HepG2 (cell line): ENCODE results near the gene MAN1C1. TPM values are rescaled to one million over a fixed set of nuclear protein-coding genes. Genes with fewer than 3 reads are reported as not detected.
A peak's percentile ranks its signal among the peaks of the same experiment; 100 is the strongest.

Experiments
- ATAC-seq: fragments of 200-7000 bp; cut with Tn5 transposase; 3 replicates; pipeline ENCODE4 v1.9.1; 2020; ENCODE audit warnings: mild to moderate bottlenecking, moderate library complexity
- BruUV-seq: library from RNA; stranded (reverse); fragments of 400-500 nt; replicated peaks from 2 replicates; lab custom pipeline; 2021; lab: Mats Ljungman, UMichigan
- CTCF ChIA-PET: fragments of 300-600 bp; formaldehyde crosslinking; extraction: SDS; loops from one replicate; lab custom pipeline; 2021; ENCODE audit warnings: low total read pairs, inconsistent platforms, low intra/inter-chr PET ratio; lab: Yijun Ruan, JAX
- POLR2A ChIA-PET: fragments of 350-600 bp; sonication (Branson Sonifier 250); formaldehyde crosslinking; loops from one replicate; lab custom pipeline; 2020; ENCODE audit warnings: antibody characterized with exemption, inconsistent platforms; lab: Yijun Ruan, JAX
- DNase-seq: peaks from one replicate; pipeline ENCODE4 v3.0.0-alpha.2; 2015; ENCODE audit warnings: low spot score
- FAIRE-seq: peaks from 3 replicates; lab custom pipeline; 2011; peaks lifted over from hg19 to GRCh38; lab: Jason Lieb, UNC
- H2AFZ ChIP-seq: one replicate; pipeline ENCODE4 v1.6.1; 2011; ENCODE audit warnings: low read length, inconsistent platforms
- H3K27ac ChIP-seq: fragments of 300-600 bp; 3 replicates; pipeline ENCODE4 v1.8.0; 2011; ENCODE audit warnings: mixed run types, mild to moderate bottlenecking, mixed read lengths, low read length, inconsistent platforms; ENCODE audit not compliant: insufficient read depth; ENCODE audit errors: extremely low read length
- H3K27me3 ChIP-seq, 2 experiments: fragments of 200-600 bp in 1 of 2; 2 replicates in 1 of 2; 3 replicates in 1 of 2; pipeline versions ENCODE4 v1.6.0 to v1.8.0; 2011; ENCODE audit warnings: low read length in 2 of 2, mild to moderate bottlenecking in 2 of 2, moderate library complexity in 2 of 2, inconsistent platforms in 1 of 2; ENCODE audit not compliant: insufficient read depth in 2 of 2, control insufficient read depth in 1 of 2
- H3K36me3 ChIP-seq, 2 experiments: fragments of 200-600 bp in 1 of 2; replicated peaks in 1 of 2; 2 replicates in 1 of 2; 3 replicates in 1 of 2; pipeline versions ENCODE4 v1.5.1 to v1.8.0; 2011; ENCODE audit warnings: low read length in 2 of 2, inconsistent platforms in 1 of 2; ENCODE audit not compliant: insufficient read depth in 2 of 2, control insufficient read depth in 1 of 2
- H3K4me1 ChIP-seq: 2 replicates; pipeline ENCODE4 v1.5.1; 2012; ENCODE audit warnings: low read length, inconsistent platforms; ENCODE audit not compliant: insufficient read depth
- H3K4me2 ChIP-seq: 2 replicates; pipeline ENCODE4 v1.6.0; 2011; ENCODE audit warnings: low read depth, low read length, inconsistent platforms
- H3K4me3 ChIP-seq, 3 experiments: fragments of 200-600 bp in 1 of 3; sonication (generic), shearing (Covaris generic) in 1 of 3; replicated peaks in 1 of 3; 2 replicates each; pipeline ENCODE4 v1.5.1; 2011 to 2016; ENCODE audit warnings: low read length in 3 of 3, inconsistent platforms in 2 of 3, low read depth in 2 of 3, mild to moderate bottlenecking in 2 of 3, control low read depth in 1 of 3, mixed read lengths in 1 of 3; ENCODE audit not compliant: insufficient read depth in 1 of 3
- H3K79me2 ChIP-seq: one replicate; pipeline ENCODE4 v1.6.1; 2011; ENCODE audit warnings: low read length, inconsistent platforms; ENCODE audit not compliant: insufficient read depth
- H3K9ac ChIP-seq: 2 replicates; pipeline ENCODE4 v1.6.0; 2011; ENCODE audit warnings: mild to moderate bottlenecking, low read depth, low read length, inconsistent platforms; ENCODE audit not compliant: insufficient read depth
- H3K9me3 ChIP-seq: 2 replicates; pipeline ENCODE4 v1.5.1; 2012; ENCODE audit warnings: mild to moderate bottlenecking, low read length
- H4K20me1 ChIP-seq: 2 replicates; pipeline ENCODE4 v1.6.0; 2011; ENCODE audit warnings: inconsistent platforms, mild to moderate bottlenecking, low read length, moderate library complexity; ENCODE audit not compliant: insufficient read depth
- AHR ChIP-seq: IDR thresholded peaks from 2 replicates; pipeline ENCODE4 v1.6.1; 2018; ENCODE audit warnings: missing genetic modification reagents, missing compliant biosample characterization
- MBNL3 ChIP-seq: fragments of 250-450 bp; sonication (Bioruptor Pico); conservative IDR thresholded peaks from 2 replicates; pipeline ENCODE4 v1.8.0; 2022; ENCODE audit warnings: mild to moderate bottlenecking, inconsistent platforms
- MXD3 ChIP-seq: IDR thresholded peaks from 2 replicates; pipeline ENCODE4 v1.6.1; 2016; ENCODE audit warnings: mild to moderate bottlenecking, missing biosample characterization, missing genetic modification reagents
- MXD4 ChIP-seq: IDR thresholded peaks from 2 replicates; pipeline ENCODE4 v1.6.1; 2016; ENCODE audit warnings: mild to moderate bottlenecking, missing biosample characterization, missing genetic modification reagents
- PHF21A ChIP-seq: sonication (generic); formaldehyde crosslinking; IDR thresholded peaks from 2 replicates; pipeline ENCODE4 v1.5.0; 2020; ENCODE audit warnings: mild to moderate bottlenecking, missing genetic modification reagents
- POLR2G ChIP-seq: fragments of 200-400 bp; formaldehyde crosslinking; IDR thresholded peaks from 2 replicates; pipeline ENCODE4 v1.6.1; 2018; ENCODE audit warnings: mild to moderate bottlenecking, low read depth, low read length, moderate library complexity
- RAD21 ChIP-seq: fragments of 450-650 bp; formaldehyde crosslinking; IDR thresholded peaks from 2 replicates; pipeline ENCODE4 v1.5.0; 2020; ENCODE audit warnings: mild to moderate bottlenecking
- THAP7 ChIP-seq: sonication (generic); formaldehyde crosslinking; IDR thresholded peaks from 2 replicates; pipeline ENCODE4 v1.8.1; 2023; ENCODE audit warnings: mild to moderate bottlenecking, missing genetic modification reagents
- ZBTB34 ChIP-seq: sonication (generic); formaldehyde crosslinking; IDR thresholded peaks from 2 replicates; pipeline ENCODE4 v1.8.0; 2022; ENCODE audit warnings: mild to moderate bottlenecking, missing genetic modification reagents
- ZBTB39 ChIP-seq: sonication (generic); formaldehyde crosslinking; IDR thresholded peaks from 2 replicates; pipeline ENCODE4 v1.5.0; 2020; ENCODE audit warnings: missing genetic modification reagents
- ZNF224 ChIP-seq: sonication (generic); formaldehyde crosslinking; IDR thresholded peaks from 2 replicates; pipeline ENCODE4 v1.5.0; 2020; ENCODE audit warnings: mild to moderate bottlenecking, missing genetic modification reagents
- ZNF703 ChIP-seq: sonication (generic); formaldehyde crosslinking; IDR thresholded peaks from 2 replicates; pipeline ENCODE4 v1.5.1; 2020; ENCODE audit warnings: missing genetic modification reagents, mild to moderate bottlenecking, moderate library complexity, borderline replicate concordance
- ZNF75D ChIP-seq: sonication (generic); formaldehyde crosslinking; IDR thresholded peaks from 2 replicates; pipeline ENCODE4 v1.8.1; 2023; ENCODE audit warnings: missing genetic modification reagents, mild to moderate bottlenecking, borderline replicate concordance
- ZNF883 ChIP-seq: sonication (generic); formaldehyde crosslinking; IDR thresholded peaks from 2 replicates; pipeline ENCODE4 v1.5.1; 2020; ENCODE audit warnings: mild to moderate bottlenecking, missing genetic modification reagents; ENCODE audit errors: not compliant biosample characterization
- WGBS: methylation state at CpG from one replicate; pipeline ENCODE4 v1.1.6; 2017; ENCODE audit warnings: low lambda C conversion rate; 5-methylcytosine and 5-hydroxymethylcytosine counted together
- in situ Hi-C: cut with HindIII; loops from 2 replicates; pipeline ENCODE4 v1.10.0; 2017; ENCODE audit warnings: low pct_unique_long_range_greater_than_20kb; ENCODE audit not compliant: extremely low pct_ligation_motif_present
- intact Hi-C: fragments of 100-400 bp; cut with micrococcal nuclease; formaldehyde crosslinking; loops from one replicate; pipeline ENCODE4 v1.10.0; 2022; ENCODE audit not compliant: unreplicated experiment
- polyA plus RNA-seq, 8 experiments: library from polyadenylated mRNA; depleted of rRNA in 3 of 8; stranded (reverse) in 7 of 8; unstranded in 1 of 8; fragments of >200 nt; fragmentation: Illumina TruSeq in 4 of 8; extraction: Trizol in 4 of 8; gene quantifications; 2 replicates each; pipeline versions ENCODE4 v1.2.1 to v1.2.3, GENCODE V29; 2011 to 2016; ENCODE audit warnings: low read depth in 4 of 8, missing spikeins in 1 of 8, mixed read lengths in 1 of 8; ENCODE audit not compliant: insufficient read depth in 1 of 8
- total RNA-seq, 5 experiments: library from RNA; depleted of rRNA; stranded (reverse); fragments of >200 nt; fragmentation: Illumina TruSeq; extraction: Trizol; gene quantifications; 2 replicates each; pipeline ENCODE4 v1.2.3, GENCODE V29; 2016; ENCODE audit warnings: low read depth in 1 of 5

MAN1C1 gene
- total and polyA plus RNA-seq, 2 of the 13 experiments (the other 11 are each of a cell fraction or from before 2014, with no cell fraction given) = 0.18 to 0.49 TPM

- TF ChIP-seq ZBTB34 (CRISPR knock-in tag) (no peak), MXD3 (CRISPR knock-in tag) (no peak), POLR2G (no peak), ZNF75D (CRISPR knock-in tag) (no peak), ZNF703 (no peak), RAD21 (peak; percentile 95)
Observed at GRCh38 chr1:25810341-25811299, 194.0 kb downstream of the MAN1C1 start (continued).

DNA sequence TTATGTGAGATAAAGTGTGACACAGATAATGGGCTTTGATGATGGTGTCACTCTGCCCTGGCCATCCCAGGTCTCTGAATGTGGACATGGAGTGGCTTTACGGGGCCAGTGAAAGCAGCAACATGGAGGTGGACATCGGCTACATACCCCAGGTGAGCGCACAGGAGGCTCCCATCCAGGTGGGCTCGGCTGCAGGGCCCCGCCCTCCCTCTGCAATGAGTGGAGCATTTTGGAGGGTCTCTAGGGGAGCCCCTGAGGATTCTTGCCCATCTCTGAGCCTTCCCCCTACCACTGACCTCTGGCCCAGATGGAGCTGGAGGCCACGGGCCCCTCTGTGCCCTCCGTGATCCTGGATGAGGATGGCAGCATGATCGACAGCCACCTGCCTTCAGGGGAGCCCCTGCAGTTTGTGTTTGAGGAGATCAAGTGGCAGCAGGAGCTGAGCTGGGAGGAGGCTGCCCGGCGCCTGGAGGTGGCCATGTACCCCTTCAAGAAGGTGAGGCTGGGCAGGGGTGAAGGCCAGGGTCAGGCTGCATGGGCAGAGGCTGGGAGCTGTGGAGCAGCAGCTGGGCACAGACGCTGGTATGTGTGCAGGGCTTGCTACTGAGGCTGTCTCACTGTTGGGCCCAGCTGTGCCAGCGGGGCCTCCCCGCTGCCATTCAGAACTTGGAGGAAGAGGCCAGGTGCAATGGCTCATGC lies 194.9 kb downstream of the MAN1C1 start:
- Histone ChIP-seq H3K79me2 (no peaks in the 10 kb centered on the region), H3K4me1 (no peaks in the 10 kb centered on the region), H3K4me3 (no peak overlapping the region), H3K9me3 (no peaks in the 10 kb centered on the region), H3K9ac (no peak overlapping the region), H3K27me3 (no peaks in the 10 kb centered on the region), H4K20me1 (no peaks in the 10 kb centered on the region), H3K36me3 (no peaks in the 10 kb centered on the region), H2AFZ (no peak overlapping the region), H3K27ac (no peak overlapping the region), H3K4me2 (no peak overlapping the region)
- WGBS = 97% methylated on average over 4 of the region's 13 CpGs
- ATAC-seq (no peak), FAIRE-seq (no peak), DNase-seq (no peak)
- no TSS peak for BruUV-seq
- in situ Hi-C loops (loop anchor here (25.0 kb wide), 1 partner anchor 199 kb away; the partner anchor contains the start of gene MAN1C1), intact Hi-C loops (no loop called here)
- TF ChIP-seq ZNF224 (CRISPR knock-in tag) (no peak), AHR (CRISPR knock-in tag) (no peak), ZNF883 (CRISPR knock-in tag) (no peak), MXD4 (no peak), ZBTB39 (no peak), MBNL3 (CRISPR knock-in tag) (no peak), PHF21A (CRISPR knock-in tag) (no peak), THAP7 (CRISPR knock-in tag) (no peak)
- ChIA-PET POLR2A (interaction anchor here (0.7 to 2.5 kb wide), 2 partner anchors 8 to 9 kb away, joined by 4 to 10 read pairs; partner anchors contain the start of gene MTFR1L), CTCF (interaction anchor here (1.2 to 2.2 kb wide), 3 partner anchors 15 to 308 kb away, joined by 3 to 9 read pairs (median 5); no protein-coding TSS in a partner anchor)
